Keratinocyte (primary cell): ENCODE data around the gene NT5DC4.

Source experiments
- EZH2 ChIP-seq: IDR thresholded peaks from one replicate; pipeline ENCODE4 v1.6.1; 2012; ENCODE audit warnings: inconsistent platforms, mild to moderate bottlenecking, low read length, moderate library complexity
- TF ChIP-seq, protein P1 (sequence below), 3 experiments: IDR thresholded peaks in 1 of 3; conservative IDR thresholded peaks in 1 of 3; optimal IDR thresholded peaks in 1 of 3; 2 replicates in 2 of 3; 3 replicates in 1 of 3; pipeline versions ENCODE3 to v1.5.1; 2011; ENCODE audit warnings: low read length in 3 of 3, mild to moderate bottlenecking in 3 of 3, moderate library complexity in 2 of 3, control low read depth in 1 of 3, inconsistent platforms in 1 of 3; ENCODE audit not compliant: insufficient read depth in 2 of 3; ENCODE audit errors: extremely low read depth in 1 of 3

DNA sequence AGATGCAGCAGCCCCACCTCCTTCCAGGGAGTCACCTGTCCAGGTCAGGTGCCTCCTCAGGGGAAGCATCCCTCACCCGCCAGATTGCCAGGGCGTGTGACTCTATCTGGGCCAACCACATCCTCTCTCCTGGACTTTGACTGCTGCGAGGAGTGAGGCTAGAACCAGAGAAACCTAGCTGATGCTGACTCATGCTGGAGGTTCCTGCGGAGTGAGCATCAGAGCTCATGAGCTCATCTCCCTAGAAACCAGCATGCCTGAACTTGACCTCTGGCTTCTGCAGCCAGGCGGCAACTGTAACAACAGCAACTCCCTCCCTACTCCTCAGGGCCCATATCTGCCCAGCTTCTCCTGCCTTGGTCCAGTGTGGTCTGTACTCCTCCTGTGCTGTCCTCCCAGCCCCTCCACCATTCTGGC, 28.3 kb upstream of the NT5DC4 start:
- TF ChIP-seq, protein P1, sequence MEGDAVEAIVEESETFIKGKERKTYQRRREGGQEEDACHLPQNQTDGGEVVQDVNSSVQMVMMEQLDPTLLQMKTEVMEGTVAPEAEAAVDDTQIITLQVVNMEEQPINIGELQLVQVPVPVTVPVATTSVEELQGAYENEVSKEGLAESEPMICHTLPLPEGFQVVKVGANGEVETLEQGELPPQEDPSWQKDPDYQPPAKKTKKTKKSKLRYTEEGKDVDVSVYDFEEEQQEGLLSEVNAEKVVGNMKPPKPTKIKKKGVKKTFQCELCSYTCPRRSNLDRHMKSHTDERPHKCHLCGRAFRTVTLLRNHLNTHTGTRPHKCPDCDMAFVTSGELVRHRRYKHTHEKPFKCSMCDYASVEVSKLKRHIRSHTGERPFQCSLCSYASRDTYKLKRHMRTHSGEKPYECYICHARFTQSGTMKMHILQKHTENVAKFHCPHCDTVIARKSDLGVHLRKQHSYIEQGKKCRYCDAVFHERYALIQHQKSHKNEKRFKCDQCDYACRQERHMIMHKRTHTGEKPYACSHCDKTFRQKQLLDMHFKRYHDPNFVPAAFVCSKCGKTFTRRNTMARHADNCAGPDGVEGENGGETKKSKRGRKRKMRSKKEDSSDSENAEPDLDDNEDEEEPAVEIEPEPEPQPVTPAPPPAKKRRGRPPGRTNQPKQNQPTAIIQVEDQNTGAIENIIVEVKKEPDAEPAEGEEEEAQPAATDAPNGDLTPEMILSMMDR (optimal IDR thresholded peaks at IDR 0.05 in 1 of 3, IDR thresholded peaks at IDR 0.05 in 1 of 3, conservative IDR thresholded peaks at IDR 0.05 in 1 of 3; ENCODE audit: extremely low read depth in 1 of 3, insufficient read depth in 2 of 3, low read length in 3 of 3), result no peak
- no peak for TF ChIP-seq EZH2
